GM13977 (cell line): ENCODE measurements around the gene RTN4RL1.

Experiments
- DNase-seq: peaks from one replicate; pipeline ENCODE4 v3.0.0; 2012; ENCODE audit warnings: low spot score
- CTCF ChIP-seq: IDR thresholded peaks from 2 replicates; pipeline ENCODE4 v1.5.1; 2012; ENCODE audit warnings: mild to moderate bottlenecking, control low read depth; ENCODE audit not compliant: insufficient read depth; ENCODE audit errors: extremely low read depth, missing control alignments
- in situ Hi-C: fragments of 300-500 bp; cut with MboI; formaldehyde crosslinking; loops from one replicate; pipeline ENCODE4 v1.12.0; 2022; ENCODE audit warnings: low sequenced_read_pairs, low pct_unique_long_range_greater_than_20kb, mixed read lengths, inconsistent platforms; ENCODE audit not compliant: unreplicated experiment

RTN4RL1 gene

GRCh38 chr17:2022647-2023240 lies 2.4 kb downstream of the RTN4RL1 start:
- DNase-seq, result no peak
- TF ChIP-seq CTCF, result no peak
- in situ Hi-C loops, result no loop called here

GRCh38 chr17:2020721-2021120 lies 4.4 kb downstream of the RTN4RL1 start:
- no peak for DNase-seq
- in situ Hi-C loops, result no loop called here
- no peak for TF ChIP-seq CTCF

GRCh38 chr17:2019723-2020122 lies 5.4 kb downstream of the RTN4RL1 start:
- in situ Hi-C loops, result no loop called here
- TF ChIP-seq CTCF, result no peak
- DNase-seq, result no peak

GRCh38 chr17:2018716-2019510 lies 6.2 kb downstream of the RTN4RL1 start:
- DNase-seq, result no peak
- in situ Hi-C loops, result no loop called here
- TF ChIP-seq CTCF, result no peak

GRCh38 chr17:2017274-2017941 lies 7.7 kb downstream of the RTN4RL1 start:
- TF ChIP-seq CTCF, result no peak
- in situ Hi-C loops, result no loop called here
- DNase-seq, result no peak

- DNase-seq, result no peak
- no peak for TF ChIP-seq CTCF
- in situ Hi-C loops, result no loop called here
These were observed 8.6 kb downstream of the RTN4RL1 start for GRCh38 chr17:2016494-2016893.
